HepG2 (cell line): ENCODE measurements around the gene ZNF765. TPM values are rescaled to one million over a fixed set of nuclear protein-coding genes. Genes with fewer than 3 reads are reported as not detected.
A peak's percentile ranks its signal among the peaks of the same experiment; 100 is the strongest.
"Not testable (repeated sequence)": the region's sequence is repeated elsewhere in the genome, so short reads cannot be mapped to it uniquely, and the experiment has no call there.

Source experiments
- ARID4A ChIP-seq: sonication (generic); formaldehyde crosslinking; IDR thresholded peaks from 2 replicates; pipeline ENCODE4 v1.5.0; 2020; ENCODE audit warnings: mild to moderate bottlenecking, missing genetic modification reagents, borderline replicate concordance
- DRAP1 ChIP-seq: IDR thresholded peaks from 2 replicates; pipeline ENCODE4 v1.6.1; 2016; ENCODE audit warnings: missing genetic modification reagents, missing compliant biosample characterization
- FOXA1 ChIP-seq, 2 experiments: fragments of 450-650 bp in 1 of 2; sonication (generic) in 1 of 2; formaldehyde crosslinking in 1 of 2; IDR thresholded peaks; 2 replicates each; pipeline versions ENCODE4 v1.4.0 to v1.6.1; 2016 to 2020; ENCODE audit warnings: missing genetic modification reagents in 1 of 2
- GATAD2A ChIP-seq: IDR thresholded peaks from 2 replicates; pipeline ENCODE4 v1.6.1; 2016
- HNF1A ChIP-seq, 2 experiments: sonication (generic) in 1 of 2; formaldehyde crosslinking in 1 of 2; IDR thresholded peaks; 2 replicates each; pipeline versions ENCODE4 v1.4.0 to v1.6.1; 2016 to 2020; ENCODE audit warnings: borderline replicate concordance in 1 of 2, low read depth in 1 of 2, mild to moderate bottlenecking in 1 of 2, missing genetic modification reagents in 1 of 2
- HOXA3 ChIP-seq: sonication (generic); formaldehyde crosslinking; IDR thresholded peaks from 2 replicates; pipeline ENCODE4 v1.5.0; 2020; ENCODE audit warnings: missing genetic modification reagents
- KDM2A ChIP-seq: sonication (generic); formaldehyde crosslinking; IDR thresholded peaks from 2 replicates; pipeline ENCODE4 v1.4.0; 2020; ENCODE audit warnings: low read depth, missing genetic modification reagents, borderline replicate concordance
- MED1 ChIP-seq: sonication (generic); formaldehyde crosslinking; IDR thresholded peaks from 2 replicates; pipeline ENCODE4 v1.4.0; 2020; ENCODE audit warnings: missing genetic modification reagents
- TEAD3 ChIP-seq: optimal IDR thresholded peaks from 2 replicates; pipeline ENCODE3; 2016; ENCODE audit warnings: borderline replicate concordance
- THAP11 ChIP-seq: IDR thresholded peaks from 2 replicates; pipeline ENCODE4 v1.6.1; 2016; ENCODE audit warnings: missing biosample characterization, missing genetic modification reagents
- YY1 ChIP-seq: IDR thresholded peaks from 2 replicates; pipeline ENCODE4 v1.6.1; 2011; ENCODE audit warnings: low read length, low read depth, moderate library complexity, mild to moderate bottlenecking; ENCODE audit not compliant: insufficient read depth, insufficient replicate concordance
- ZFX ChIP-seq: sonication (generic); formaldehyde crosslinking; IDR thresholded peaks from 2 replicates; pipeline ENCODE4 v1.4.0; 2020; ENCODE audit warnings: mild to moderate bottlenecking, low read depth, missing genetic modification reagents, moderate library complexity
- ZMYM4 ChIP-seq: sonication (generic); formaldehyde crosslinking; IDR thresholded peaks from 2 replicates; pipeline ENCODE4 v1.8.1; 2023; ENCODE audit warnings: mild to moderate bottlenecking, missing genetic modification reagents
- ZNF768 ChIP-seq: sonication (generic); formaldehyde crosslinking; IDR thresholded peaks from 2 replicates; pipeline ENCODE4 v1.4.0; 2020; ENCODE audit warnings: missing genetic modification reagents
- polyA plus RNA-seq, 8 experiments: library from polyadenylated mRNA; depleted of rRNA in 3 of 8; stranded (reverse) in 7 of 8; unstranded in 1 of 8; fragments of >200 nt; fragmentation: Illumina TruSeq in 4 of 8; extraction: Trizol in 4 of 8; gene quantifications; 2 replicates each; pipeline versions ENCODE4 v1.2.1 to v1.2.3, GENCODE V29; 2011 to 2016; ENCODE audit warnings: low read depth in 4 of 8, missing spikeins in 1 of 8, mixed read lengths in 1 of 8; ENCODE audit not compliant: insufficient read depth in 1 of 8
- total RNA-seq, 5 experiments: library from RNA; depleted of rRNA; stranded (reverse); fragments of >200 nt; fragmentation: Illumina TruSeq; extraction: Trizol; gene quantifications; 2 replicates each; pipeline ENCODE4 v1.2.3, GENCODE V29; 2016; ENCODE audit warnings: low read depth in 1 of 5
- TF ChIP-seq, protein P1 (sequence below): sonication (generic); formaldehyde crosslinking; IDR thresholded peaks from 2 replicates; pipeline ENCODE4 v1.4.0; 2020; ENCODE audit warnings: missing genetic modification reagents

Gene ZNF765
- total and polyA plus RNA-seq, 2 of the 13 experiments (the other 11 are each of a cell fraction or from before 2014, with no cell fraction given): 5.0 to 14.5 TPM

GRCh38 chr19:53420520-53421315, 25.8 kb downstream of the ZNF765 start (continued):
- TF ChIP-seq ARID4A (CRISPR knock-in tag) (peak; percentile 23; the same call in 1 of the 2 replicates), TEAD3 (peak; percentile 51), HOXA3 (CRISPR knock-in tag) (peak; percentile 15; the same call in 1 of the 2 replicates), ZNF768 (CRISPR knock-in tag) (peak; percentile 73; the same call in 1 of the 2 replicates), MED1 (CRISPR knock-in tag) (0 out of 2 replicates have a peak, but pooled peaks have one; percentile 23), KDM2A (0 out of 2 replicates have a peak, but pooled peaks have one; percentile 8), GATAD2A (CRISPR knock-in tag) (peak; percentile 68), FOXA1 (CRISPR knock-in tag; IDR thresholded peaks at IDR 0.05) (peak; percentile 88), ZFX (CRISPR knock-in tag) (peak; percentile 44; the same call in 1 of the 2 replicates), DRAP1 (CRISPR knock-in tag) (peak; percentile 63), YY1 (peak; percentile 16), HNF1A (IDR thresholded peaks at IDR 0.05; ENCODE audit: low read depth) (peak; percentile 76), HNF1A (CRISPR knock-in tag; IDR thresholded peaks at IDR 0.05; ENCODE audit: borderline replicate concordance) (peak; percentile 87), ZMYM4 (peak; percentile 66; the same call in 1 of the 2 replicates), THAP11 (CRISPR knock-in tag) (peak; percentile 44; the same call in 1 of the 2 replicates)
- TF ChIP-seq FOXA1 (IDR thresholded peaks at IDR 0.05): not testable (repeated sequence)
- TF ChIP-seq, protein P1, sequence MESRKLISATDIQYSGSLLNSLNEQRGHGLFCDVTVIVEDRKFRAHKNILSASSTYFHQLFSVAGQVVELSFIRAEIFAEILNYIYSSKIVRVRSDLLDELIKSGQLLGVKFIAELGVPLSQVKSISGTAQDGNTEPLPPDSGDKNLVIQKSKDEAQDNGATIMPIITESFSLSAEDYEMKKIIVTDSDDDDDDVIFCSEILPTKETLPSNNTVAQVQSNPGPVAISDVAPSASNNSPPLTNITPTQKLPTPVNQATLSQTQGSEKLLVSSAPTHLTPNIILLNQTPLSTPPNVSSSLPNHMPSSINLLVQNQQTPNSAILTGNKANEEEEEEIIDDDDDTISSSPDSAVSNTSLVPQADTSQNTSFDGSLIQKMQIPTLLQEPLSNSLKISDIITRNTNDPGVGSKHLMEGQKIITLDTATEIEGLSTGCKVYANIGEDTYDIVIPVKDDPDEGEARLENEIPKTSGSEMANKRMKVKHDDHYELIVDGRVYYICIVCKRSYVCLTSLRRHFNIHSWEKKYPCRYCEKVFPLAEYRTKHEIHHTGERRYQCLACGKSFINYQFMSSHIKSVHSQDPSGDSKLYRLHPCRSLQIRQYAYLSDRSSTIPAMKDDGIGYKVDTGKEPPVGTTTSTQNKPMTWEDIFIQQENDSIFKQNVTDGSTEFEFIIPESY (CRISPR knock-in tag): peak; percentile 51; the same call in 1 of the 2 replicates
